Ascending aorta (tissue), 2 donors: ENCODE data around the gene PDZRN3. TPM values are rescaled to one million over a fixed set of nuclear protein-coding genes. Genes with fewer than 3 reads are reported as not detected.

ENCODE experiments used
- DNase-seq, 2 donors: peaks; one replicate each; pipeline ENCODE4 v3.0.0-alpha.2; 2019; ENCODE audit warnings: low spot score in 2 of 2
- H3K27ac ChIP-seq, 2 donors: fragments of 200-600 bp; sonication (generic); one replicate each; pipeline ENCODE4 v1.5.1; 2016 to 2017; ENCODE audit warnings: mild to moderate bottlenecking in 1 of 2
- H3K27me3 ChIP-seq: fragments of 200-600 bp; sonication (generic); one replicate; pipeline ENCODE4 v1.5.1; 2017
- H3K36me3 ChIP-seq, 2 donors: fragments of 200-600 bp; sonication (generic); one replicate each; pipeline ENCODE4 v1.5.1; 2016
- H3K4me1 ChIP-seq, 2 donors: fragments of 200-600 bp; sonication (generic); one replicate each; pipeline ENCODE4 v1.5.1; 2016 to 2017; ENCODE audit warnings: mild to moderate bottlenecking in 1 of 2
- H3K4me3 ChIP-seq, 2 donors: fragments of 200-600 bp; sonication (generic); one replicate each; pipeline ENCODE4 v1.5.1; 2016 to 2017; ENCODE audit warnings: mild to moderate bottlenecking in 1 of 2
- H3K9me3 ChIP-seq, 2 donors: fragments of 200-600 bp; sonication (generic); one replicate each; pipeline ENCODE4 v1.5.1; 2016
- intact Hi-C: fragments of 100-400 bp; cut with DNase I; formaldehyde crosslinking; loops from one replicate; pipeline ENCODE4 v1.15.1; 2023
- total RNA-seq: library from RNA; depleted of rRNA; stranded (reverse); fragments of >200 nt; gene quantifications from one replicate; pipeline ENCODE4 v1.1.0, GENCODE V29; 2016
- TF ChIP-seq, protein P1 (sequence below), 3 experiments: fragments of 200-600 bp in 2 of 3; fragments of 450-650 bp in 1 of 3; sonication (generic) in 2 of 3; IDR thresholded peaks; one replicate each; pipeline ENCODE4 v1.5.1; 2016 to 2019; ENCODE audit warnings: antibody characterized with exemption in 3 of 3, mild to moderate bottlenecking in 1 of 3, moderate library complexity in 1 of 3

The PDZRN3 gene
- total RNA-seq, 1 donor from 2014 or later: 71.9 TPM

DNA sequence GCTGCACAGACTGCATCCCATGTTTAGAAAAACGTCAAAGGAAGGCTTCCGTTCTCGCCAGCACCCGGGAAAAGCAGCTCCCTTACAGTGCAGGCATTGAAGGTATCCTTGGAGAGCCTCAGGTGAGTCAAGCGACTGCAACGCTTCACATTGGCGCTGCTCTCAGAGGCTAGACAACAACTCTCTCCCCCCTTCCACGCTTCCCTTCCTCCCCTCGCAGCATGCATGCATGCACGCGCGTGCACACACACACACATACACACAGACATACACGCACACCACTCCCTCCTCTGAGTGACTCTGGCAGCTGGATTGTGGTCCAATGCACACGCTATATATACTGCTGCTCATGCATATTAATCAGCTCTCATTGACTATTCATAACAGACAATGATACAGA lies 191.1 kb downstream of the PDZRN3 start:
- no peaks in the 10 kb centered on the region for H3K27me3 ChIP-seq
- no peak overlapping the region for H3K27ac ChIP-seq
- H3K4me1 ChIP-seq: peaks cover 0 to 16% of the 10 kb centered on the region in 2 donors
- H3K9me3 ChIP-seq: no peaks in the 10 kb centered on the region
- TF ChIP-seq, protein P1, sequence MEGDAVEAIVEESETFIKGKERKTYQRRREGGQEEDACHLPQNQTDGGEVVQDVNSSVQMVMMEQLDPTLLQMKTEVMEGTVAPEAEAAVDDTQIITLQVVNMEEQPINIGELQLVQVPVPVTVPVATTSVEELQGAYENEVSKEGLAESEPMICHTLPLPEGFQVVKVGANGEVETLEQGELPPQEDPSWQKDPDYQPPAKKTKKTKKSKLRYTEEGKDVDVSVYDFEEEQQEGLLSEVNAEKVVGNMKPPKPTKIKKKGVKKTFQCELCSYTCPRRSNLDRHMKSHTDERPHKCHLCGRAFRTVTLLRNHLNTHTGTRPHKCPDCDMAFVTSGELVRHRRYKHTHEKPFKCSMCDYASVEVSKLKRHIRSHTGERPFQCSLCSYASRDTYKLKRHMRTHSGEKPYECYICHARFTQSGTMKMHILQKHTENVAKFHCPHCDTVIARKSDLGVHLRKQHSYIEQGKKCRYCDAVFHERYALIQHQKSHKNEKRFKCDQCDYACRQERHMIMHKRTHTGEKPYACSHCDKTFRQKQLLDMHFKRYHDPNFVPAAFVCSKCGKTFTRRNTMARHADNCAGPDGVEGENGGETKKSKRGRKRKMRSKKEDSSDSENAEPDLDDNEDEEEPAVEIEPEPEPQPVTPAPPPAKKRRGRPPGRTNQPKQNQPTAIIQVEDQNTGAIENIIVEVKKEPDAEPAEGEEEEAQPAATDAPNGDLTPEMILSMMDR (IDR thresholded peaks at IDR 0.05): no peak
- no peak overlapping the region for H3K4me3 ChIP-seq
- H3K36me3 ChIP-seq: no peaks in the 10 kb centered on the region
- intact Hi-C loops: no loop called here
- DNase-seq: no peak

DNA sequence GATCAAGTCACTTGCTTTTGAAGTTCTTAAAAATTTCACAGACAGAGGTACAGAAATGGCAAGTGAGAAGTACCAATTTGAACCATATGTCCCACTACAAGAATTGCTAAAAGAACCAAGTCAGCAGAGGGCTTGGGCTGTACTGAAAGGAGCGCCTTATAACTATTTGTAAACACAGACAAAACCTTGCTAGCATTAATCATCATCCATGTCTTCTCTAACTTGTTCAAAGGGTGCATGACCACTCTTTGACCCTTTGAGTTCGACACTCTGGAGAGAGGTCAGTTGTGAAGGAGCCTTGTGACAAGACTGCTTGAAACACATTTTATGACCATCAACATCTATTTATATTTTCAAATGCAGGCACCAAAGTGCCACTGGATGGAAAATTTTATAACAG lies 191.7 kb downstream of the PDZRN3 start:
- TF ChIP-seq, protein P1 (IDR thresholded peaks at IDR 0.05): no peak
- Histone ChIP-seq H3K4me3 (no peak overlapping the region), H3K36me3 (no peaks in the 10 kb centered on the region), H3K27ac (no peak overlapping the region), H3K4me1 (peaks cover 0 to 16% of the 10 kb centered on the region in 2 donors), H3K9me3 (no peaks in the 10 kb centered on the region), H3K27me3 (no peaks in the 10 kb centered on the region)
- no peak for DNase-seq
- intact Hi-C loops: no loop called here

DNA sequence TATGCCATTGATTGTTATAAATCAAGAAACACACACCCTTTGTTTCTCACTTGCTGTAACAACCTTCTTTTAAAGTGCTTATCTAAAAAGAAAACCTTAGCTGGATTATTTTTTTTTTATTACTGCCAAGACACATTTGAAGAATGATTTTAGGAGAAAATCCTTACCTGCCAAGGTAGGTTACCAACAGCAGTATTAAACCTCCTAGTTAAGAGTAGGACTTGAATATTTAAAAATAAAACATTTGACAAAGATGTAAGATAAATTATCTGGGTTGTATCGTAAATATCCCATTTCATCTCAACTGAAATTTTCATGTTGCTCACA lies 192.1 kb downstream of the PDZRN3 start:
- H3K27ac ChIP-seq: no peak overlapping the region
- no peaks in the 10 kb centered on the region for H3K9me3 ChIP-seq
- H3K27me3 ChIP-seq: no peaks in the 10 kb centered on the region
- intact Hi-C loops: loop anchor here (1.0 kb wide), 1 partner anchor 331 kb away; no protein-coding TSS in a partner anchor
- no peak for DNase-seq
- H3K4me3 ChIP-seq: no peak overlapping the region
- H3K36me3 ChIP-seq: no peaks in the 10 kb centered on the region
- H3K4me1 ChIP-seq: peaks cover 0 to 16% of the 10 kb centered on the region in 2 donors
- TF ChIP-seq, protein P1 (IDR thresholded peaks at IDR 0.05): no peak

DNA sequence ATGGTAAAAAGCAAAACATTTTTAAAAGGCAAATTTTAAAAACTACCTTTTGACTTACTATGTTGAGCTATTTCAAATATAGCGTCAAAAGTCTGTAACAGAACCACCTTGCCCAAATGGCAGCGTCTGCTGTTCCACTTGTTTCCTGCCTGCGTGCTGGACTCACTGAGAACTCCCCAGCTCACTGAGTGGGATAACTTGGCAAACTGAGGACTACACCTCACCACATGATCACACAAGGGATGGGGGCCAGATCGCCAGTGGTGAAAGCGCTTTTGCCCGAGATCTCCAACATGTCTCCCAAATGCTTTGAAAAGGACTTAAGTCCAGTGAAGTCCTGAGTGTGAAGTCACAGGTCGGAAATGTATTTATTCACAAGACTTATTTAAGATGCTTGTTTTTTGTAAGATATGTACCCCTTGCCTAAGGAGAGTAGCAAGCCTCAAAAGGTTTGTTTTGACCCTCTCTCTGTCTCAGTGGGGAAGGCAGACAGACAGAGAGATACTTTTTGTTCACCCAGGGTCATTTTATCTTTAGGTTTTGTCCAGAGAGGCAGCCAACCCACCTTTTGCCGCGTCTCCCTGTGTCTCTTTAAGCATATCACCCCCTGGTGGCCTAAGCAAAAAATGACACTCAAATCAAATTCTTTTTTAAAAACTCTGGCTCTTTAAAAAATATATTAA lies 192.6 kb downstream of the PDZRN3 start:
- Histone ChIP-seq H3K4me3 (peak overlapping the region in 1 of 2 donors; percentile 30), H3K9me3 (no peaks in the 10 kb centered on the region), H3K27me3 (no peaks in the 10 kb centered on the region), H3K36me3 (no peaks in the 10 kb centered on the region), H3K27ac (no peak overlapping the region), H3K4me1 (peaks cover 0 to 18% of the 10 kb centered on the region in 2 donors)
- intact Hi-C loops: loop anchor here (1.0 kb wide), 1 partner anchor 331 kb away; no protein-coding TSS in a partner anchor
- DNase-seq: no peak
- TF ChIP-seq, protein P1 (IDR thresholded peaks at IDR 0.05): peak; percentile 48 to 64 (median 51)

DNA sequence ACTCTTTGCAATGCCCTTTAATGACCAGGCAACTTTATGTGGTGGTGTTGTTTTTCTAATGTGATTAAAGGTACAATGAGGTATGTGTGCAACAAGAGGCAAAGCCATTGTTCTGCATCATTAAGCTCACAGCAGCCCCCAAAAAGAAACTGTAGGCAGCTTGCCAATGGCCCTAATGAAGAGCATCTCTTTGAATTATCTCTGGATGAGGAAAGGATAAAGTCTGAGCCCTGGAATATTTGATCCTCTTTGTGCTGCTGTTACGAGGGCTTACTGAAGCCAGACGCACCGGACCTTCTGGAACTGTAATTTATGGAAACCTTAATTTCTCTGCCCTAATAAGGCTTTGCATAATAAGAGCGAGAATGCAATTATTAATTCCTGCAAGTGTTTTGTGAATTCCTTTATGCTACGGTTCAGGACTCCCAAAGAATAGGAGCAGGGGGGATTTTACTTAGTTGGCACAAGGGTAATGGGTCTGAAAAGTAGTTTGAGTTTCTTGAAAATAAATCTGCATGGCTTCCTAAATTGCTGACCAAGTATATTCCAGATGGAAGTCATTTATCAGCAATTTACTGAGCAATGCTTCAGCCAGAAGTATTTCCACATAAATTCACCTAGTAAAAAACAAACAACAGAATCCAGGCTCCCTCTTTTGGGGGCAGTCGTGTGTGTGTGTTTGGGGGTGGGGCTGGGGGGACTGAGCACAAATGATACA lies 193.4 kb downstream of the PDZRN3 start:
- H3K9me3 ChIP-seq: no peaks in the 10 kb centered on the region
- TF ChIP-seq, protein P1 (IDR thresholded peaks at IDR 0.05): no peak
- H3K27ac ChIP-seq: no peak overlapping the region
- H3K4me1 ChIP-seq: peaks cover 0 to 20% of the 10 kb centered on the region in 2 donors
- no peaks in the 10 kb centered on the region for H3K36me3 ChIP-seq
- H3K4me3 ChIP-seq: no peak overlapping the region
- intact Hi-C loops: no loop called here
- DNase-seq: no peak
- H3K27me3 ChIP-seq: no peaks in the 10 kb centered on the region
